GM21723 (cell line): Measurements from ENCODE around the gene ZNF532.
"Not testable (repeated sequence)": the region's sequence is repeated elsewhere in the genome, so short reads cannot be mapped to it uniquely, and the experiment has no call there.

Source experiments
- ATAC-seq: cut with Tn5 transposase; IDR thresholded peaks from one replicate; pipeline ENCODE4 v1.9.1; 2021; ENCODE audit warnings: mild to moderate bottlenecking, moderate library complexity; ENCODE audit not compliant: unreplicated experiment

ZNF532 gene

DNA sequence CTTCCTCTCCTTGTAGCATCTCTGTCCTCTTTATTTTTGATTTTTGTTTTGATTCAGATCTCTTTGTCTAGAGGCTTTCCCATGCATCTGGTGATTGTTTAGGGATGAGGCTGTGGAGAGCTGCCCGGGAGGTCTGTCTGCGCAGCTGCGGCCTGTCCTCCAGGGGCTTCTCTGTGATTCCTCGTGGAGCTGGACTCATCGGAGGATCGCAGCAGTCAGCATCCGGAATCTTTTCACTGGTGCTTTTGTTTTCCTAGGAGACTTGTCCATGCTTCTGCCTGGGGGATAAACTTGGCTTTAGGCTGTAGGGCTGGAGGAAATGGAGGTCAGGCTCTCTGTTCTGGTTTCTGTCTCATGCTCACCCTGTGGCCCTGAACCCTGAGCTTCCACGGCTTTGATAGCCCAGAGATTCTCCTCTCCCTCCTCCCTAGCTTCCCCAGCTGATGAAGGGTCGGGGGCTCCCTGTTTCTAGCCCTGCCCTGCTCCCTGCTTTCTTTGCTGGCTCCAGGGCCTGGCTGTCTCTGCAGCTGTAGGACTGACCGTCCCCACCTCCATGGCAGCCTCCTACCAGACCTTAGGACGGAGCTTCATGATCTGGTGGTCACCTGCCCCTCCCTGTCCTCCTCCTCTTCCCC lies 35.5 kb downstream of the ZNF532 start:
- no peak for ATAC-seq

DNA sequence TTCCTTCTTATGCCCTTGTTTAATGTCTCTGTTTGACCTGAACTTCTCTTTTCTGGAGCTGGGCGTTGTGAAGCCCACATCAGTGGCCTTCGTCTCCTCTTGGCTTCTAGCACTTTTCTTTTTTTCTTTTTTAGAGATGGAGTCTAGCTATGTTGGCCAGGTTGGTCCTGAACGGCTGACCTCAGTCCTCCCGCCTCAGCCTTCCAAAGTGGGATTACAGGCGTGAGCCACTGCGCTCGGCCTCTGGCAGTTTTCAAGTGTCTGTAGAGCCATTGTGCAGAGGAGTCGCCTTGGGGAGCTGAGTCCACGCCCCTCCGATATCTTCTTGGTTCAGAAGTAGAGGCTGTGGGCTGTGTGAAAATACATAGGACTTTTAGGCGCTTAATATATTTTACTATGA lies 36.5 kb downstream of the ZNF532 start:
- ATAC-seq: no peak

GRCh38 chr18:58901783-58902182 lies 37.1 kb downstream of the ZNF532 start:
- ATAC-seq: no peak

DNA sequence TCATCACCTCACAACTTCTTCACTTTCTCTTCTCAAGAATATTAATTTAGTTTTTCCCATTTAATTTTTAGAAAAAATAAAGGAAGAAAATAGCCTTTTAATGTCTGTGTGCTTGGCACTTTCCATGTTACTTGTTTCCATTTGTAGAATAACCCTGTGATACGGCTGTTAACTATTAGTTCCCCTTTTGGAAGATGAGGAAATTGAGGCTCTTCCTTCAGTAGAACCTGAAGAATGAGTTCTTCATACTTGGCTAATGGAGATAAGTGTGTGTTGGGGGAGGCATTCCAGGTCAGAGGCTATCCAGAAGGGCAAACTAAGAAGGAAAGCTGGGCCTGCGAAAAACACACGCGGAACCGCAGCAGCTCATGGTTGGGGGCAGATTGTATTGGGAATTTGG lies 38.3 kb downstream of the ZNF532 start:
- no peak for ATAC-seq

- no peak for ATAC-seq
These were observed 38.9 kb downstream of the ZNF532 start for GRCh38 chr18:58903533-58903932.

DNA sequence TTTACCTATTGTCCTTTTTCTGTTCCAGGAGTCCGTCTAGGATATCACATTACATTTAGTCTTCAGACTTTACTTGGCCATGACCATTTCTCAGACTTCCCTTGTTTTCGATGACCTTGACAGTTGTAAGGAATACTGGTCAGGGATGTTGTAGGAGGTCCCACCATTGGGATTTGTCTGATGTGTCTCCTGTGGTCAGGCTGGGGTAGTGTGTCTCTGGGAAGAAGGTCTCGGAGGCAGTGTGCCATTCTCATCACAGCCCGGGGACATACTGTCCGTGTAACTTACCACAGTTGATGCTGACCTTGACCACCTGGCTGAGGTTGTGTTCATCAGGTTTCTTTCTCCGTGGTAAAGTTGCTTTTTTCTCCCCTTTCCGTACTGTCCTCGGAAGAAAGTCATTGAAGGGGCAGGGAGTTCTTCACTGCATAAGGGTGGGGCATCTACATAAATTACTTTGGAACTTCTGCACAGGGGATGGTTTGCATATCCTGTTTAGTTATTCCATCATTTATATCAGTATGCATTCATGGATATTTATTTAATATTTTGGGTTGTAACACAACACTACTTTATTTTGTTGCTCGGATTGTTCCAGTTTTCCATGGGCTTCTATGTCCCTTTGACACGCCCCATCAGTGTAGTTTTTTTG lies 41.2 kb downstream of the ZNF532 start:
- ATAC-seq: no peak

DNA sequence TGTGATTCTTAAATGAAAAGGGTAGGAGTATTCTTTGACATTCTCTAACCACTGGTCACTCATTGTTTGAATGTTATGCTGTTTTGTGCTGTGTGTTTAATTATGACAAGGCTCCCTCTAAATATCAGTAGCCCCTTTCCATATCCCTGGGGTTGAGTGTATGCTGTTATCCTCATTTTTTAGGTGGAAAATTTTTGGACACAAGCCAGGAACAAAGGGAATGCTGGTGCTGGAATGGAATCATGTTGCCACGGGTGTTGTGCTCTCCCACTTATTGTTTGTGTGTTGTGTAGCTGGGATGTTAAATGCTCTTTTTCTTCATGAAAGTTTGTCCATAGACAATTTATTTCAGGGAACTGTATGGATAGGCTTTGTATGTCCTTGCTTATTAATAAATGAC lies 43.3 kb downstream of the ZNF532 start:
- no peak for ATAC-seq

DNA sequence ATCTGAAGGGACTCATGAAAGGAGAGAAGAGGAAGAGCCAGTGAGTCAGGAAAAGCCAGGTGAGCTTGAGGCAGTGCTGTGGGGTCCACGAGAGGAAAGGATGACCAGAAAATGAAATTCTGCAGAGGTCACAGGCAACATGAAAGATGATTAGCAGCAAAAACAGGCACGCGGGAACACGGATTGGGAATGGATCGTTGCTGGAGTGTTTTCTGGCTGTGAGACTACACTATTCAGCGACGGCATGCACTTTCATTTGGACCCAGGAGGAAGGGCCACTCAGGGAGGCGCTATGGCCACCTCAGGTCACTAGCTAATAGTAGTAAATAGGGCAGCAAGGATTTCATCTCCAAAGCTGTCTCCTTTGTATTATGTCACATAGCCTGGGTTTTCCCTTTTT lies 44.8 kb downstream of the ZNF532 start:
- ATAC-seq: no peak

DNA sequence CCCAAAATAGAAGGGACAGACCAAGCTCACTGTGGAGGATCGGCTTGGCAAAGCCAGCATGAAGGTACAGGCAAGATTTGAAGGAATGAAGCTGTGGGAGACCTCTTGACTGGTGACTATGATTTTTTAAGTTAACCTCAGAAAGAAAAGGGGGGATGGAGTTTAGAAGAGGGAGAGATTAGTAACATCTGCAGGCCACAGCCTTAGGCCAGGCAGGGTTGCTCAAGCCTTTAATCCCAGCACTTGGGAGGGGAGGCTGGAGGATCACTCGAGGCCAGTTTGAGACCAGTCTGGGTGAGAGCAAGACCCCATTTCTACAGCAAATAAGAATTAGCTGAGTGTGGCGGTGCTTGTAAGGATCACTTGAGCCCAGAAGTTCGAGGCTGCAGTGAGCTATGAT lies 46.6 kb downstream of the ZNF532 start:
- ATAC-seq: no peak

GRCh38 chr18:58911766-58912165 lies 47.1 kb downstream of the ZNF532 start:
- no peak for ATAC-seq

GRCh38 chr18:58915006-58915799 lies 50.5 kb downstream of the ZNF532 start:
- ATAC-seq: no peak

- no peak for ATAC-seq
These were observed 51.3 kb downstream of the ZNF532 start for GRCh38 chr18:58915995-58916394.

GRCh38 chr18:58919934-58920333 lies 55.3 kb downstream of the ZNF532 start:
- ATAC-seq: not testable (repeated sequence)

DNA sequence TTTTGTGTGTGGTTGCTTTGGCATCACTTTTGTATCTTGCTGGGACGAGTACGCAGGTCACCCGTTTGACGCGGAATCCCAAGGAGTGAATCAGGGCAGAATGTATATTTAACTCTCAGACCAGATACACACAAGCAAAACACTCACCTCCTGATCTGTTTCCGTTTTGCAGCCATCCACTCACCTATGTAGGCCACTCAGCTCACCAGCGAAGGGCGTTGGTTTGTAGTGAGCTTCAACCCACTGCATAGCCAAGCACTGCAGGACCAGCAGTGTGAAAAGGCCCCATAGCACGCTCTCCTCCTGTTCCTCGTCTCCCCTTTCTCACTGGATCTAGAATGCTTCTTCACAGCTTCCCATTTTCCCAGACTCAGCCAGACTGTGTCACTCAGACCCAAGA lies 58.3 kb downstream of the ZNF532 start:
- ATAC-seq: no peak

- ATAC-seq: no peak
These were observed 59.8 kb downstream of the ZNF532 start for GRCh38 chr18:58924473-58924872.

- no peak for ATAC-seq
These were observed 63.0 kb downstream of the ZNF532 start for GRCh38 chr18:58927659-58928058.

DNA sequence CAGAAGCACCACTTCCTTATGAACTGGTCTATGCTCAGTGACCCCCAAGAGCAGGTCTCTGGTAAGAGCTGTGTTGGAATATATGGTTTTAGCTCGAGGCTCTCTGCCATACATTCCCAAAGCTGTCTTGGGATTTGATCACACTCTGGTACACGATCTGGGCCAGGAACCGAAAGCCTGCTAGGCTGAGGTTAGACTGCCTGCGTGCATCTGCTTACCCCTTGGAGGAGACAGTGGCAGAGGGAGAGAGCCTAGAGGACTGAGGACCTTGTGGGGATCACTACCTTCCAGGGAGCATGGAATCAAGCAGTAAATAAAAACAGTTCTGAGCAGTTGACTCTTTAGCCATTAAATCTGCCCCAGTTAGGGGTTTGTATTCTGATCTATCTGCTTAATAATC lies 63.7 kb downstream of the ZNF532 start:
- ATAC-seq: no peak

GRCh38 chr18:58929206-58929605 lies 64.5 kb downstream of the ZNF532 start:
- ATAC-seq: no peak

DNA sequence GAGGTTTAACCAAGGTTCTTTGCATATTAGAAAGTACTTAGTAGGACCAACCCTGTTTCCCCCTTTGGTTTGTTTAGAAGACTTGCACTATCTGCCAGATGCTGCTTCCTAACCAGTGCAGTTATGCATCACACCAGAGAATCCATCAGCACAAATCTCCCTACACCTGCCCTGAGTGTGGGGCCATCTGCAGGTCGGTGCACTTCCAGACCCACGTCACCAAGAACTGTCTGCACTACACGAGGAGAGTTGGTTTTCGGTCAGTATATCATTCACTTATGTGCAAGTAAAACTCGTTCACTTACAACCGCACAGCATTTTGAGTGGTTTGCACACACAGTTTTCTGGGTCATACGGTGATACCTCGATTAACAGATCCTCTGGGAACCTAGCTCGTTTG lies 69.7 kb downstream of the ZNF532 start:
- ATAC-seq: no peak

- no peak for ATAC-seq
These were observed 70.4 kb downstream of the ZNF532 start for GRCh38 chr18:58934933-58935577.

DNA sequence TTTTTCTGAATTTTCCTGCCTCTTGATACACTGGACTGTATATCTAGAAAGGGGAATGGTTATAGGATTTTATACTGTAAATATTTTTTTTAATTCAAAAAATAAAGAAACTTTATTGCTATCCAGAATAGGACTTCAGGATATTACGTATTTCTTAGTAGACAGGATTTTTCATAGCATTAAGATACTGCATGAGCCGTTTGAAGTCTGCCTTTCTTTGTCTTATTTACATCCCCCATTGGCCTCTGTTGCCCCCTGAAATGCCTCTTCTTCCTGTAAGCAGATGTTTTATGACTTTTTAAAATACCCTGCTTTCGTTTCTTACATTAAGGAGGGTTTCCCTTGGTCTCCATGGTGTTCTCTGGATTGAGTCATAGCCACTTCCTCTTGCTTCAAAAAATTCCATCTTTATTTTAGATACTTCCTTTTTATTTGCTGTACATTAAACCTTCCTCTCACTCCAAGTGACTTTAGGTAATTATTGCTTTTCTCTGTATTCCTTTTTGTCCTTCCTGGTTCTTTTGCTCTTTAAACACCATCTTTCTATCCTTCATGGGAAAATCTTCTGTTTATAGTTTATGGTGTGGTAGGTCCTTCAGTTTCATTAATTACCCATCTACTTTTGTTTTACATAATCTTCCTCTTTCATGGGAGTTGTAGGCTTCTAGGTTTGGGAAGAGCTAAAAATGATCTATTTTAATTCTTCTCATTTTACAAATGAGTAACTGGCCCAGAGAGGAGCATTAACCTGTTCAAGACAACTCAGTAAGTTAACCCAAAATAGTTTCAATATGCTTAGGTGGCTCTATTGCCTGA lies 72.6 kb downstream of the ZNF532 start:
- ATAC-seq: no peak
